ENCODE data around the gene CYBA. TPM values are rescaled to one million over a fixed set of nuclear protein-coding genes. Genes with fewer than 3 reads are reported as not detected.
A peak's percentile ranks its signal among the peaks of the same experiment; 100 is the strongest.

The CYBA gene
- total and polyA plus RNA-seq, 2 of the 13 experiments (the other 11 are each of a cell fraction or from before 2014, with no cell fraction given) = 196 to 250 TPM

DNA sequence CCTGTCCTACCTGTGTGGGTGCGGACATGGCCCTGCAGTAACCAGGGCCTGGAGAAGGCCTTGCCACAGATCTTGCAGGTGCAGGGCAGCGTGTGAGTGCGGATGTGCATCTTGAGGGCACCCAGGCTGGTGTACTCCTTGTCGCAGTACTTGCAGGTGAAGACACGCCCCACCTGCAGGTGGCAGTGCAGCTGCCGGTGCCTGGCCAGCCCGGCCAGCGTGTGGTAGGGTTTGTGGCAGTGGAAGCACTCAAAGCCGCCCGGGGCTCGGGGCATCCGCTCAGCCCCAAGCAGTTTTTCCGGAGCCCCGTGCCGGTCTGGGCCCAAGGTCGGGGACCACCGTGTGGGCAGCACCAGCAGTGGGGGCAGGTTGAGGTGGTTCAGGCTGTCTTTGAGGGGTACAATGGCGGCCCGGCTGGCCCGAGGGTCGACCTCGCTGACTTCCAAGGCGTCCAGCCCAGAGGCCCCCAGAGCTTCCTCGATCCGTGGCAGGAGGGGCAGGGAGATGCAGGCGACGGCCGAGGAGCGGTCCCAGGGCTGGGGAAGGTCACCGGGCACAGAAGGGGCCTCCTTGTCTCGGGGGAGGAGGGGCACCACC, 30.3 kb upstream of the CYBA start (continued):
- TF ChIP-seq CTCF (CRISPR knock-in tag; IDR thresholded peaks at IDR 0.05) (peak; percentile 94), NCOA1 (CRISPR knock-in tag; IDR thresholded peaks at IDR 0.05) (no peak), FOXO1 (CRISPR knock-in tag; IDR thresholded peaks at IDR 0.05) (no peak), BORCS8-MEF2B (CRISPR knock-in tag; IDR thresholded peaks at IDR 0.05) (0 out of 2 replicates have a peak, but pooled peaks have one; percentile 26), CAMTA2 (CRISPR knock-in tag; IDR thresholded peaks at IDR 0.05; ENCODE audit: borderline replicate concordance) (no peak), ZFX (CRISPR knock-in tag; IDR thresholded peaks at IDR 0.05; ENCODE audit: low read depth) (no peak; the same call in 1 of the 2 replicates), ZNF570 (CRISPR knock-in tag; IDR thresholded peaks at IDR 0.05; ENCODE audit: borderline replicate concordance) (no peak), NFATC3 (CRISPR knock-in tag; IDR thresholded peaks at IDR 0.05) (no peak), KDM5B (CRISPR knock-in tag; IDR thresholded peaks at IDR 0.05; ENCODE audit: borderline replicate concordance) (peak; percentile 25; the same call in 1 of the 2 replicates), PHF5A (CRISPR knock-in tag; IDR thresholded peaks at IDR 0.05; ENCODE audit: low read depth, unreplicated experiment) (no peak), ZNF484 (CRISPR knock-in tag; IDR thresholded peaks at IDR 0.05; ENCODE audit: borderline replicate concordance, low read depth) (no peak), TFDP2 (CRISPR knock-in tag; IDR thresholded peaks at IDR 0.05) (peak; percentile 32; the same call in 1 of the 2 replicates), ZNF530 (CRISPR knock-in tag; IDR thresholded peaks at IDR 0.05; ENCODE audit: low read depth) (no peak), KLF9 (CRISPR knock-in tag; IDR thresholded peaks at IDR 0.05; ENCODE audit: low read depth) (no peak), HMGXB4 (CRISPR knock-in tag; IDR thresholded peaks at IDR 0.05; ENCODE audit: borderline replicate concordance in 1 of 2, low read depth in 1 of 2) (peak; percentile 56 to 90), HDAC6 (IDR thresholded peaks at IDR 0.05; ENCODE audit: low read depth, low read length) (no peak)
- TF ChIP-seq, protein P1, sequence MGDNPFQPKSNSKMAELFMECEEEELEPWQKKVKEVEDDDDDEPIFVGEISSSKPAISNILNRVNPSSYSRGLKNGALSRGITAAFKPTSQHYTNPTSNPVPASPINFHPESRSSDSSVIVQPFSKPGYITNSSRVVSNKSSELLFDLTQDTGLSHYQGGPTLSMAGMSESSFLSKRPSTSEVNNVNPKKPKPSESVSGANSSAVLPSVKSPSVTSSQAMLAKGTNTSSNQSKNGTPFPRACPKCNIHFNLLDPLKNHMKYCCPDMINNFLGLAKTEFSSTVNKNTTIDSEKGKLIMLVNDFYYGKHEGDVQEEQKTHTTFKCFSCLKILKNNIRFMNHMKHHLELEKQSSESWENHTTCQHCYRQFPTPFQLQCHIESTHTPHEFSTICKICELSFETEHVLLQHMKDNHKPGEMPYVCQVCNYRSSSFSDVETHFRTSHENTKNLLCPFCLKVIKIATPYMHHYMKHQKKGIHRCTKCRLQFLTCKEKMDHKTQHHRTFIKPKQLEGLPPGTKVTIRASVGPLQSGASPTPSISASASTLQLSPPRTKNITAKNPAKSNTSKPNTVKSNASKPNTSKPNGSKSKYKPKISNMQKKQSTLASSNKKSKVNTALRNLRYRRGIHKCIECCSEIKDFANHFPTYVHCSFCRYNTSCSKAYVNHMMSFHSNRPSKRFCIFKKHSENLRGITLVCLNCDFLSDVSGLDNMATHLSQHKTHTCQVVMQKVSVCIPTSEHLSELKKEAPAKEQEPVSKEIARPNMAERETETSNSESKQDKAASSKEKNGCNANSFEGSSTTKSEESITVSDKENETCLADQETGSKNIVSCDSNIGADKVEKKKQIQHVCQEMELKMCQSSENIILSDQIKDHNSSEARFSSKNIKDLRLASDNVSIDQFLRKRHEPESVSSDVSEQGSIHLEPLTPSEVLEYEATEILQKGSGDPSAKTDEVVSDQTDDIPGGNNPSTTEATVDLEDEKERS (CRISPR knock-in tag; IDR thresholded peaks at IDR 0.05) = no peak
- TF ChIP-seq, protein P2, sequence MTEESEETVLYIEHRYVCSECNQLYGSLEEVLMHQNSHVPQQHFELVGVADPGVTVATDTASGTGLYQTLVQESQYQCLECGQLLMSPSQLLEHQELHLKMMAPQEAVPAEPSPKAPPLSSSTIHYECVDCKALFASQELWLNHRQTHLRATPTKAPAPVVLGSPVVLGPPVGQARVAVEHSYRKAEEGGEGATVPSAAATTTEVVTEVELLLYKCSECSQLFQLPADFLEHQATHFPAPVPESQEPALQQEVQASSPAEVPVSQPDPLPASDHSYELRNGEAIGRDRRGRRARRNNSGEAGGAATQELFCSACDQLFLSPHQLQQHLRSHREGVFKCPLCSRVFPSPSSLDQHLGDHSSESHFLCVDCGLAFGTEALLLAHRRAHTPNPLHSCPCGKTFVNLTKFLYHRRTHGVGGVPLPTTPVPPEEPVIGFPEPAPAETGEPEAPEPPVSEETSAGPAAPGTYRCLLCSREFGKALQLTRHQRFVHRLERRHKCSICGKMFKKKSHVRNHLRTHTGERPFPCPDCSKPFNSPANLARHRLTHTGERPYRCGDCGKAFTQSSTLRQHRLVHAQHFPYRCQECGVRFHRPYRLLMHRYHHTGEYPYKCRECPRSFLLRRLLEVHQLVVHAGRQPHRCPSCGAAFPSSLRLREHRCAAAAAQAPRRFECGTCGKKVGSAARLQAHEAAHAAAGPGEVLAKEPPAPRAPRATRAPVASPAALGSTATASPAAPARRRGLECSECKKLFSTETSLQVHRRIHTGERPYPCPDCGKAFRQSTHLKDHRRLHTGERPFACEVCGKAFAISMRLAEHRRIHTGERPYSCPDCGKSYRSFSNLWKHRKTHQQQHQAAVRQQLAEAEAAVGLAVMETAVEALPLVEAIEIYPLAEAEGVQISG (CRISPR knock-in tag; IDR thresholded peaks at IDR 0.05) = peak; percentile 67
